AG09309 (cell line): ENCODE results near the gene CCDC40.

Source experiments
- DNase-seq: peaks from one replicate; pipeline ENCODE4 v3.0.0-alpha.2; 2010; ENCODE audit warnings: low read depth
- H3K4me3 ChIP-seq: 2 replicates; pipeline ENCODE4 v1.5.1; 2011; ENCODE audit warnings: mild to moderate bottlenecking, low read depth, low read length, moderate library complexity; ENCODE audit not compliant: control insufficient read depth
- CTCF ChIP-seq: IDR thresholded peaks from 2 replicates; pipeline ENCODE4 v1.5.1; 2011; ENCODE audit warnings: mild to moderate bottlenecking, low read depth, low read length, inconsistent platforms; ENCODE audit not compliant: insufficient read depth, control insufficient read depth; ENCODE audit errors: missing control alignments

Gene CCDC40

GRCh38 chr17:80024206-80024972 lies 12.1 kb upstream of the CCDC40 start:
- TF ChIP-seq CTCF = no peak
- H3K4me3 ChIP-seq = no peak overlapping the region

GRCh38 chr17:80025140-80025539 lies 11.3 kb upstream of the CCDC40 start:
- DNase-seq = no peak
- TF ChIP-seq CTCF = no peak
- H3K4me3 ChIP-seq = no peak overlapping the region

More at GRCh38 chr17:80024206-80024972, 12.1 kb upstream of the CCDC40 start:
- no peak for DNase-seq

GRCh38 chr17:80025796-80026195 lies 10.6 kb upstream of the CCDC40 start:
- H3K4me3 ChIP-seq = no peak overlapping the region
- no peak for DNase-seq
- TF ChIP-seq CTCF = no peak

GRCh38 chr17:80026359-80027042 lies 9.9 kb upstream of the CCDC40 start:
- no peak for DNase-seq
- TF ChIP-seq CTCF = no peak
- H3K4me3 ChIP-seq = no peak overlapping the region

GRCh38 chr17:80027043-80027435 lies 9.4 kb upstream of the CCDC40 start:
- no peak overlapping the region for H3K4me3 ChIP-seq
- TF ChIP-seq CTCF = no peak
- no peak for DNase-seq

- TF ChIP-seq CTCF = no peak
- DNase-seq = no peak
- H3K4me3 ChIP-seq = no peak overlapping the region
Observed at GRCh38 chr17:80028030-80028429, 8.4 kb upstream of the CCDC40 start.
